A673 (cell line): ENCODE measurements around the gene RBPMS2. TPM values are rescaled to one million over a fixed set of nuclear protein-coding genes. Genes with fewer than 3 reads are reported as not detected.

ENCODE experiments used
- BruUV-seq: library from RNA; stranded (reverse); fragments of 400-500 nt; replicated peaks from 2 replicates; lab custom pipeline; 2021; lab: Mats Ljungman, UMichigan
- CTCF ChIA-PET: fragments of 300-600 bp; sonication (Branson Sonifier 250); formaldehyde crosslinking; loops from one replicate; lab custom pipeline; 2022; ENCODE audit warnings: antibody characterized with exemption; lab: Charles Lee
- POLR2A ChIA-PET: fragments of 300-600 bp; sonication (Branson Sonifier 250); formaldehyde crosslinking; loops from one replicate; lab custom pipeline; 2022; ENCODE audit warnings: antibody characterized with exemption; ENCODE audit not compliant: low non-redundant PET; lab: Charles Lee
- DNase-seq: peaks from one replicate; pipeline ENCODE4 v3.0.0-alpha.2; 2015; ENCODE audit warnings: low spot score
- H3K27ac ChIP-seq: fragments of 200-600 bp; sonication (generic); 2 replicates; pipeline ENCODE4 v1.5.1; 2016; ENCODE audit warnings: mixed run types, low read depth, mild to moderate bottlenecking, mixed read lengths, antibody characterized with exemption, low read length; ENCODE audit not compliant: poor library complexity, severe bottlenecking
- H3K27me3 ChIP-seq: fragments of 200-600 bp; sonication (generic); replicated peaks from 2 replicates; pipeline ENCODE4 v1.6.1; 2017; ENCODE audit warnings: mixed run types, low read depth, mild to moderate bottlenecking, mixed read lengths, antibody characterized with exemption, low read length; ENCODE audit not compliant: insufficient read depth, poor library complexity
- H3K36me3 ChIP-seq: fragments of 200-600 bp; sonication (generic); 2 replicates; pipeline ENCODE4 v1.6.1; 2016; ENCODE audit warnings: mixed run types, mild to moderate bottlenecking, mixed read lengths, antibody characterized with exemption, low read length; ENCODE audit not compliant: insufficient read depth, poor library complexity, severe bottlenecking
- H3K4me1 ChIP-seq: fragments of 200-600 bp; sonication (generic); 2 replicates; pipeline ENCODE4 v1.6.1; 2017; ENCODE audit warnings: mixed run types, mild to moderate bottlenecking, mixed read lengths, antibody characterized with exemption, low read length; ENCODE audit not compliant: insufficient read depth, poor library complexity, severe bottlenecking
- H3K4me3 ChIP-seq: fragments of 200-600 bp; sonication (generic); 2 replicates; pipeline ENCODE4 v1.5.1; 2016; ENCODE audit warnings: low read depth, mixed run types, mild to moderate bottlenecking, mixed read lengths, low read length; ENCODE audit not compliant: poor library complexity, severe bottlenecking
- H3K9me3 ChIP-seq: fragments of 200-600 bp; sonication (generic); 2 replicates; pipeline ENCODE4 v1.6.1; 2016; ENCODE audit warnings: mixed run types, low read depth, mild to moderate bottlenecking, mixed read lengths, antibody characterized with exemption, low read length; ENCODE audit not compliant: poor library complexity, severe bottlenecking
- EZH2 ChIP-seq: fragments of 200-600 bp; sonication (generic); IDR thresholded peaks from 2 replicates; pipeline ENCODE4 v1.6.1; 2017; ENCODE audit warnings: borderline replicate concordance, low read depth, mild to moderate bottlenecking, mixed read lengths, antibody characterized with exemption, low read length; ENCODE audit not compliant: poor library complexity, severe bottlenecking
- intact Hi-C: fragments of 100-400 bp; cut with micrococcal nuclease; formaldehyde crosslinking; loops from one replicate; pipeline ENCODE4 v1.10.0; 2022; ENCODE audit not compliant: unreplicated experiment
- total RNA-seq: library from RNA; stranded (reverse); gene quantifications from 2 replicates; pipeline ENCODE4 v1.2.3, GENCODE V29; 2021
- TF ChIP-seq, protein P1 (sequence below): fragments of 300-800, 200-600 bp; sonication (generic); conservative IDR thresholded peaks from 2 replicates; pipeline ENCODE4 v1.5.1; 2017; ENCODE audit warnings: low read depth, mild to moderate bottlenecking, antibody characterized with exemption, low read length, moderate library complexity, mixed read lengths

Gene RBPMS2
- total RNA-seq, 1 experiment from 2014 or later, result 2.9 TPM

DNA sequence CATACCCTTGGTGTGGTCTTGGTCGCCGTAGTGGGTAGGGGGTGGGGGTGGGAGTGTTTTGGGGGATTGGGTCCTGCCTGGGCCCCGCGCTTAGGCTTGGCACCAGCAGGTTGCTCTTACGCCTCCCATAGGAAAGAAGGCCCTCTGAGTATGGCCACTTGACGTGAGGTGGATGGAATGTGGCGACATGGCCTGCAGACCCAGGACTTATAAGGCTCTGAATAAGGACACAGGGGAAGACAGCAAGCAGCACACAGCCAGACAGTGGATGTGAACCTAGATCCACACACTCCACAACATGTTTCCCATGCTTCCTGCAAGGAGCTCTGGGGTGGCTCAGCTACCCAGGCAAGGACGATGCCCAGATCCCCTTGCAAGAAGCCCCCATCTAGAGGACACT lies 12.4 kb downstream of the RBPMS2 start:
- CTCF ChIA-PET, result no interaction called here
- intact Hi-C loops, result no loop called here
- Histone ChIP-seq H3K27me3 (no peaks in the 10 kb centered on the region), H3K27ac (no peak overlapping the region), H3K4me1 (no peaks in the 10 kb centered on the region), H3K4me3 (no peak overlapping the region), H3K36me3 (no peaks in the 10 kb centered on the region), H3K9me3 (no peaks in the 10 kb centered on the region)
- no TSS peak for BruUV-seq
- POLR2A ChIA-PET, result no interaction called here
- no peak for DNase-seq
- no peak for TF ChIP-seq EZH2
- TF ChIP-seq, protein P1, sequence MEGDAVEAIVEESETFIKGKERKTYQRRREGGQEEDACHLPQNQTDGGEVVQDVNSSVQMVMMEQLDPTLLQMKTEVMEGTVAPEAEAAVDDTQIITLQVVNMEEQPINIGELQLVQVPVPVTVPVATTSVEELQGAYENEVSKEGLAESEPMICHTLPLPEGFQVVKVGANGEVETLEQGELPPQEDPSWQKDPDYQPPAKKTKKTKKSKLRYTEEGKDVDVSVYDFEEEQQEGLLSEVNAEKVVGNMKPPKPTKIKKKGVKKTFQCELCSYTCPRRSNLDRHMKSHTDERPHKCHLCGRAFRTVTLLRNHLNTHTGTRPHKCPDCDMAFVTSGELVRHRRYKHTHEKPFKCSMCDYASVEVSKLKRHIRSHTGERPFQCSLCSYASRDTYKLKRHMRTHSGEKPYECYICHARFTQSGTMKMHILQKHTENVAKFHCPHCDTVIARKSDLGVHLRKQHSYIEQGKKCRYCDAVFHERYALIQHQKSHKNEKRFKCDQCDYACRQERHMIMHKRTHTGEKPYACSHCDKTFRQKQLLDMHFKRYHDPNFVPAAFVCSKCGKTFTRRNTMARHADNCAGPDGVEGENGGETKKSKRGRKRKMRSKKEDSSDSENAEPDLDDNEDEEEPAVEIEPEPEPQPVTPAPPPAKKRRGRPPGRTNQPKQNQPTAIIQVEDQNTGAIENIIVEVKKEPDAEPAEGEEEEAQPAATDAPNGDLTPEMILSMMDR, result no peak

DNA sequence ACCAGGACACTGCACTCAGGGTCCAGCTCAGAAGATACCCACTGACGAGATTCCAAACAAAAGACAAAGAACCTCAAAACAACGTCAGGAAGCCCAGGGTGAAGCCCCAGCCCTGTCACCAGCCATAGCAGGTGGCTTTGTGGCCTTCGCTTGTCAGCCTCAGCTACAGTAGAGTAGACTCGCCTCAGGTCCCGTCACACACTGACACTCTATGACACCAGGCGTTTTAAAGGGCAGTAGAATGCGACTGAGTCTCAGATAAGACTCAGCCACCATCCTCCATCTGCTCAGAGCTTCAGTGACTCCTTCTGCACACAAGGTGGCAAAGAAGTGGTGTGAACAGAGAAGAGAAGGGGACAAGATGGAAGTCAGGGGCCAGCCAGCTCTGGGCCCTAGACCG lies 12.8 kb downstream of the RBPMS2 start:
- BruUV-seq, result no TSS peak
- Histone ChIP-seq H3K36me3 (no peaks in the 10 kb centered on the region), H3K4me3 (no peak overlapping the region), H3K27me3 (no peaks in the 10 kb centered on the region), H3K9me3 (no peaks in the 10 kb centered on the region), H3K27ac (no peak overlapping the region), H3K4me1 (no peaks in the 10 kb centered on the region)
- no peak for DNase-seq
- no peak for TF ChIP-seq EZH2
- TF ChIP-seq, protein P1, result no peak
- ChIA-PET CTCF (no interaction called here), POLR2A (no interaction called here)
- intact Hi-C loops, result no loop called here

DNA sequence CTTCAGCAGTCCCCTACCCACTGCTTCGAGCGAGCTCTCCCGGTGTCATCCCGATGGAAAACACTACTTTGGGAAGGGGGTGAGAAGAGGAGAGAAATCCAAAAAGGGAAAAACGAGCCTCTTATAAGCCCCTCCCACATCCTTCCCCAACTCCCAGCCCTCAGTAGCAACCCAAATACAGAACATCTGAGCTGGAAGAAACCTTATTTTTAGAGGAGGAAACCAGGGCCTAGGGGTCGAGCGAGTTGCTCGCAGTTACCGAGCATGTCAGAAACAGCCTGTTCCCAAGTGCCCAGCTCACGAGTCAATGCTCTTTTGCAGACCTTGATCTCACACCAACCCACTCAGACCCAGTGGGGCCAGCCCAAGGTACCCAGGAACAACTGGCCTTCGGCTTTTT lies 14.2 kb downstream of the RBPMS2 start:
- CTCF ChIA-PET, result no interaction called here
- DNase-seq, result no peak
- no peaks in the 10 kb centered on the region for H3K9me3 ChIP-seq
- no peak for TF ChIP-seq EZH2
- TF ChIP-seq, protein P1, result no peak
- POLR2A ChIA-PET, result no interaction called here
- intact Hi-C loops, result no loop called here
- no peak overlapping the region for H3K27ac ChIP-seq
- no peak overlapping the region for H3K4me3 ChIP-seq
- no peaks in the 10 kb centered on the region for H3K36me3 ChIP-seq
- no peaks in the 10 kb centered on the region for H3K4me1 ChIP-seq
- no TSS peak for BruUV-seq
- no peaks in the 10 kb centered on the region for H3K27me3 ChIP-seq
